Suprapubic skin (tissue), 4 donors: ENCODE results near the gene PYHIN1.

ENCODE experiments used
- CTCF ChIP-seq, 2 donors: fragments of 200-600 bp in 1 of 2; fragments of 450-650 bp in 1 of 2; sonication (generic) in 1 of 2; IDR thresholded peaks; one replicate each; pipeline ENCODE4 v1.5.1; 2016 to 2019; ENCODE audit warnings: antibody characterized with exemption in 2 of 2, mild to moderate bottlenecking in 1 of 2, moderate library complexity in 1 of 2
- EP300 ChIP-seq: sonication (generic); formaldehyde crosslinking; IDR thresholded peaks from one replicate; pipeline ENCODE4 v1.6.1; 2017; ENCODE audit warnings: antibody characterized with exemption
- POLR2A ChIP-seq, 2 donors: fragments of 450-650 bp; IDR thresholded peaks; one replicate each; pipeline ENCODE4 v1.6.1; 2017; ENCODE audit warnings: antibody characterized with exemption in 2 of 2, mild to moderate bottlenecking in 2 of 2, moderate library complexity in 2 of 2
- POLR2AphosphoS5 ChIP-seq, 3 donors: sonication (generic); formaldehyde crosslinking; IDR thresholded peaks; one replicate each; pipeline ENCODE4 v1.6.1; 2017; ENCODE audit warnings: antibody characterized with exemption in 3 of 3

GRCh38 chr1:158962983-158963382 is 31.6 kb downstream of the PYHIN1 start:
- no peak for TF ChIP-seq CTCF (IDR thresholded peaks at IDR 0.05)
- TF ChIP-seq EP300, result no peak
- no peak for TF ChIP-seq POLR2A (IDR thresholded peaks at IDR 0.05)
- no peak for TF ChIP-seq POLR2AphosphoS5 (IDR thresholded peaks at IDR 0.05)
